LNCAP (cell line): Measurements from ENCODE around the gene SNX9.

Experiments
- TF ChIP-seq, protein P1 (sequence below): fragments of 450-650 bp; IDR thresholded peaks from 2 replicates; pipeline ENCODE4 v1.5.1; 2017; ENCODE audit warnings: mild to moderate bottlenecking

The SNX9 gene

DNA sequence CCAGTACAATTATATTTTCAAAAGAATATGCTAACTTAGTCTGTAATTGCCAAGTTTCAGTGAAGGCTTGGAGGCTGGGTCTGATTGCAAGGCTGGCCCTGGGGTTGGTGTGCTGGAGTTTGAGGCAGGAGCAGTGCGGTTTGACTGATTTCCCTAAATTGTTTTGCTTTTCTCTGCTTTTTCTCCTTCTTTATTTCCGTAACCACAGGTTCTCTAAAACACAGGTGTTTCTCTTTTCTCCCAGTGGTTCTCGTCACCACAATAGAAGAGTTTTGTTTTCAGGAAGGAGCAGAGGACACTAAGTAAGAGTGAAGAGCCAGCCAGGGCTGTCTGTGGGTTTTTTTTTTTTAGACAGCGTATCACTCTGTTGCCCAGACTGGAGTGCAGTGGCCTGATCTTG is 8.2 kb upstream of the SNX9 start:
- TF ChIP-seq, protein P1, sequence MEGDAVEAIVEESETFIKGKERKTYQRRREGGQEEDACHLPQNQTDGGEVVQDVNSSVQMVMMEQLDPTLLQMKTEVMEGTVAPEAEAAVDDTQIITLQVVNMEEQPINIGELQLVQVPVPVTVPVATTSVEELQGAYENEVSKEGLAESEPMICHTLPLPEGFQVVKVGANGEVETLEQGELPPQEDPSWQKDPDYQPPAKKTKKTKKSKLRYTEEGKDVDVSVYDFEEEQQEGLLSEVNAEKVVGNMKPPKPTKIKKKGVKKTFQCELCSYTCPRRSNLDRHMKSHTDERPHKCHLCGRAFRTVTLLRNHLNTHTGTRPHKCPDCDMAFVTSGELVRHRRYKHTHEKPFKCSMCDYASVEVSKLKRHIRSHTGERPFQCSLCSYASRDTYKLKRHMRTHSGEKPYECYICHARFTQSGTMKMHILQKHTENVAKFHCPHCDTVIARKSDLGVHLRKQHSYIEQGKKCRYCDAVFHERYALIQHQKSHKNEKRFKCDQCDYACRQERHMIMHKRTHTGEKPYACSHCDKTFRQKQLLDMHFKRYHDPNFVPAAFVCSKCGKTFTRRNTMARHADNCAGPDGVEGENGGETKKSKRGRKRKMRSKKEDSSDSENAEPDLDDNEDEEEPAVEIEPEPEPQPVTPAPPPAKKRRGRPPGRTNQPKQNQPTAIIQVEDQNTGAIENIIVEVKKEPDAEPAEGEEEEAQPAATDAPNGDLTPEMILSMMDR = no peak

DNA sequence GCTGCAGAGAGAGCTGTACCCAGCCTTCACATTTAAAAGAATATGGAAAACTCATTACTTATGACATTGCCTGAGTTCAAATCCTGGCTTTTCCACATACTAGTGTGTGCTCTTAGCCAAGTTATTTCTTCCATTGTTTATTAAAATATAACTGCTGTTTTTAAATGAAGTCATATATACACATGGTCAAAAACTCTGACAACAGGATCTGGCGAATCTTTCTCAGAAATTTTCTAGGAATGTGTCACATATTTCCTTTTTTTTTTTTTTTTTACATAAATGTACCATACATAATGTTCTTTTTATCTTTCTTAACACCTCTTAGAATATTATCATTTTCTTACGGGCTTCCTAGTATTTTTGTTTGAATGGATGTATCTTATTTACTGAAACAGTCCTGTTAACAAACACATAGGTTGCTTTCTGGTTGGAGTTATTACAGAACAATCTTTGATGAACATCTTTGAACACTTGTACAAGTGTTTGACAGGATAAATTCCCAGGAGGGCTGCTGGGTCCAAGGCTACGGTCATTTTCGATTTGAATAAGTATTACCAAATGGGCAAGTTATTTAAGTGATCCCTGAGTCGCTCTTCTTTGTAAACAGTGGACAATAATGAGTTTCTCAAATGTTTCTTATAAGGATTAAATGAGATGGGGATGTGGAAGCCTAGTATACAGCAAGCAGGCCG is 1.6 kb upstream of the SNX9 start:
- TF ChIP-seq, protein P1 = no peak

DNA sequence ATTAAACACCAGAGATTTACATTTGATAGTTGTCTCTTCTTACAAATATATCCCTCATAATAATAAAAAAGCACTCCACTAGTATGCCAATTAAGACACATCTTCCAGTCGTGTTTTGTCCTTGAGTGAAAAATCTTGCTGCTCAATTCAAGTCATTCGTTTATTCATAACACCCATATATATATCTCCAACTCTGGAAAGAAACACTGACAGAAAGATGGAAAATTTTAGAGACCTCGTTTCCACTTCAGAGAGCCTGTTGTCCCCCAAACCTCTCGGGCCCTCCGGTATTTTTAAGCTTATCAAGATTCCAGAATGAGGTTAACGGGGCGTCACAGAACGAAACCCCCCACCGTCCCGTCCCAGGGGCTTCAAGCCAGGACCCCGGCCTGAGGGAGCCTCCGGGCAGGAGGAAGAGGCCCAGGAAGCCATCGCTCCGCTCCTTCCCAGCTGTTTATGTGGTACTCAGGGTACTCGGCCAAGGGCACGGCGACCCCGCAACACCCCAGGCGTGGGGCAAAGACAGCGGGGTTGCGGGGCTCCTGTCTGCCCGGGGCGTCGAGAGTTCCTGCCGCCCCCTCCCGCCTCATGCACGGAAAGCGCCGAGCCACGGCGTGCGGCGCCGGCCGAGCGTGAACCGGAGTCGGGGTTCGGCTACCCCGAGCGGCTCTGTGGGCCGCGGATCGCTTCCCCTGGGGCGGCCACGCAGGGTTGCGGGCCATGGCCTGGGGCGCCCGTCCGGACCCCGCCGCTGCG is 623 bp upstream of the SNX9 start:
- TF ChIP-seq, protein P1 = no peak

DNA sequence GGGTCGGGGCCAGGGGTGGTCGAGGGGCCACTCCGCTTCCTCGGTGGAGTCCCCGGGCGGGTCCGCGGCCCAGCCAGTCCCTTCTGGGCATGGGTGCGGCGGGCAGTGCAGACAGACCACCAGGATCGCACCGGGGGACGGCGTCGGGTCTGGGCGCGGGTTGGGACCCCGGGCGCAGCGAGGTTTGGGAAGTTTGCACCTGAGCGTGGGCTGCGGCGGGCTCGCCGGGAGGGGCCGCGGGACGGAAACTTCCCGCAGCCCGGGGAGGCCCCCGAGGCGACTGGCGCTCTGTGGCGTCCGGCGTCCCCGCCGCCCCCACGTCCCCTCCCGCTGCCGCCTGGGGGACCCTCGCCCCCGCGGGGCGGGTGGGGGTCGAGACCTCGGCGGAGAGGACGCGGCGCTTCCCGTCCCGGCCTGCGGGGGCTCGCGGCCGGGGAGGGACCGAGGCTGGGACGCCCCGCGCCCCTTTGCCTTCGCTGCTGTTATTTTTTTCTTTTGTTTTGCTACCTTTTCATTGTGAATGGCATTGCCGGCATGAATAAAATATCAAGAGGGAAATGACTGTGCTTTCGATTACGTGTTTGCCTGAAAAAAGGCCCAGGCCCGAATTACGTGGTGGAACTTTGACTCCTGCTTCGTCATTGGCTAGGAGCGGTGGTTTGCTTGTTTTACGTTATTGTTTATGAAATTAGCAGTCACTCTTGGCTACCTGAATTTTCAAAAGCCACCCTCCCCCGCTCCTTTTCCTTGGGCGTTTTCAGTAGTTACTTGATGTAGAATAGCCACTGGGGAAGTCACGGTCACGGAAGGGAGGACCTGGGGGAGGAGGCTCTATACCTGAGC is 703 bp downstream of the SNX9 start:
- TF ChIP-seq, protein P1 = no peak

GRCh38 chr6:157825243-157825904 is 2.3 kb downstream of the SNX9 start:
- TF ChIP-seq, protein P1 = no peak

DNA sequence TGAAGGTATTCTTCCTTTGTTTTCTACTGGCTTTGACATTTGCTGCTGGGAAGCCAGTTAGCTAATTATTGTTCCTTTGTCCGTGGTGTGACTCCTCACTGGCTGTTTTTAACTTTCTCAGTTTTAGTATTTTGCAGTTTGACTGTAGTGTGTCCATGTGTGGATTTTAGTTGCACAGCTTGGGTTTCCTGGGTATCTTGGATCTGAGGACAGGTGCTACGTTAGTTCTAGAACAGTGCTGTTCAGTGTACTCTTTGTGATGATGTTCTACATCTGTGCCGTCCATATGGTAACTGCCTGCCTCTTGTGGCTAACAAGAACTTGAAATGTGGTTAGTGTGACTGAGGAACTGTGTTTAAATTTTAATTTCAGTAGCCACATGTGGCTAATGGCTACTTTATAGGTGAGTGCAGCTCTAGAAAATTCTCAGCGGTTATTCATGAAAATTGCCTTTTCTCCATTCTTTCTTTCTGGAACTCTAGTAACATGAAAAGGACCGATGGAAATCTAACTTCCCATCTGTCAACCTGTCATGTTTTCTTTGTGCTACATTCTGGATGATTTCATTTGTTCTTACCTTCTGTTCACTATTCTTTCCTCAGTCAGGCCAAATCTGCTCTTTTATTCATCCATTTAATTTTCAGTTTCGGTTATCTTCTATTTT is 7.4 kb downstream of the SNX9 start:
- TF ChIP-seq, protein P1 = no peak

DNA sequence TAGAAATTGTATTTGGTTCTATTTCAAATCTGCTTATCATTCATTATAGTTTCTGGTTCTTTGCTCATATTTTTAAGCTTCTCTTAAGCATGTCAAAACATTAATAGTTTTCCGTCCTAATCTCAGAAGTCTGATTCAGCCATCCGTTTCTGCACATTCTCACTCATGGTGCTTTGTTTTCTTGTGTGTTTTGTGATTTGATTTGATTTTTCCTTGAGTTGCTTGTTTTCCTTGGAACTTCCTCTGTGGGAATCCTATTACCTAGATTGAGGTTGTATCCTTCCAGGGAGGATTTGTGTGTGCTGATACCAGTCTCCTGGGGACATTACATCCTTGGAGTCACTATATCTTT is 7.9 kb downstream of the SNX9 start:
- TF ChIP-seq, protein P1 = no peak
